HEK293 (cell line): ENCODE measurements around the gene TUBGCP3.

ENCODE experiments used
- BCL11A ChIP-seq: fragments of 450-650 bp; formaldehyde crosslinking; IDR thresholded peaks from 2 replicates; pipeline ENCODE4 v1.5.1; 2016; ENCODE audit warnings: low read depth, missing biosample characterization, missing genetic modification characterization
- CTCF ChIP-seq: fragments of 450-650 bp; formaldehyde crosslinking; IDR thresholded peaks from 2 replicates; pipeline ENCODE4 v1.5.1; 2016; ENCODE audit warnings: missing biosample characterization, missing genetic modification characterization
- MEIS1 ChIP-seq: sonication (generic); formaldehyde crosslinking; IDR thresholded peaks from 2 replicates; pipeline ENCODE4 v1.8.1; 2022; ENCODE audit warnings: missing genetic modification reagents, mild to moderate bottlenecking, borderline replicate concordance
- ZNF354C ChIP-seq: fragments of 450-650 bp; formaldehyde crosslinking; IDR thresholded peaks from 2 replicates; pipeline ENCODE4 v1.5.1; 2016; ENCODE audit warnings: missing biosample characterization, missing genetic modification characterization, low read depth, borderline replicate concordance
- ZNF704 ChIP-seq: fragments of 450-650 bp; formaldehyde crosslinking; IDR thresholded peaks from 2 replicates; pipeline ENCODE4 v1.5.1; 2016; ENCODE audit warnings: missing biosample characterization, missing genetic modification characterization
- TF ChIP-seq, protein P1 (sequence below): fragments of 450-650 bp; formaldehyde crosslinking; IDR thresholded peaks from 2 replicates; pipeline ENCODE4 v1.5.1; 2016; ENCODE audit warnings: missing biosample characterization, missing genetic modification characterization

DNA sequence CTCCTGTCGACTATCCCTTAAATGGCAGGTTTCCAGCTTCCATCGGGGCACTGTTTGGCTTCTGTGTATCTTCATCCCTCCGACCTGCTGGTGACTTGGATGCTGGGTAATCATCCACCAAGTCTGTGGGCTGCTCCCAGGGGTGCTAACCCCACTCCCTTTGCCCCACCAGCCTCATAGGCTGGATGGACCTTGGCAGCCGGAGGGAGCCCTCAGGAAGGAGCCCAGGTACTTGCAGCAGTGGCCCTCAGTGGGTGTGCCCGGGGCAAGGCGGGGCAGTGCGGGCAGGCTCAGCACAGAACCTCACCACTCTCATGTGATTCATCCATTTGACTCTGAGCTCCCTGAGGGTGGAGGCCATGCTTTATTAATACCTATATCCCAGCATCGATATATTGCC is 27.4 kb upstream of the TUBGCP3 start:
- TF ChIP-seq CTCF (tag by site-specific recombination) (no peak), ZNF704 (tag by site-specific recombination) (no peak), BCL11A (tag by site-specific recombination) (no peak), MEIS1 (CRISPR knock-in tag) (no peak), ZNF354C (tag by site-specific recombination) (no peak)
- TF ChIP-seq, protein P1, sequence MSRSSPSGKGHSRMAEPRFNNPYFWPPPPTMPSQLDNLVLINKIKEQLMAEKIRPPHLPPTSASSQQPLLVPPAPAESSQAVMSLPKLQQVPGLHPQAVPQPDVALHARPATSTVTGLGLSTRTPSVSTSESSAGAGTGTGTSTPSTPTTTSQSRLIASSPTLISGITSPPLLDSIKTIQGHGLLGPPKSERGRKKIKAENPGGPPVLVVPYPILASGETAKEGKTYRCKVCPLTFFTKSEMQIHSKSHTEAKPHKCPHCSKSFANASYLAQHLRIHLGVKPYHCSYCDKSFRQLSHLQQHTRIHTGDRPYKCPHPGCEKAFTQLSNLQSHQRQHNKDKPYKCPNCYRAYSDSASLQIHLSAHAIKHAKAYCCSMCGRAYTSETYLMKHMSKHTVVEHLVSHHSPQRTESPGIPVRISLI = no peak
